Left lung (tissue), 10 donors: Measurements from ENCODE around the gene DUSP7. TPM values are rescaled to one million over a fixed set of nuclear protein-coding genes. Genes with fewer than 3 reads are reported as not detected.
A peak's percentile ranks its signal among the peaks of the same experiment; 100 is the strongest.

ENCODE experiments used
- ATAC-seq: fragments of 200-7000 bp; cut with Tn5 transposase; one replicate; pipeline ENCODE4 v1.9.1; 2020; ENCODE audit warnings: moderate library complexity
- DNase-seq, 4 donors: peaks; one replicate each; pipeline ENCODE4 v3.0.0-alpha.2; 2013 to 2020
- H3K27ac ChIP-seq, 2 donors: fragments of 200-600 bp; sonication (generic) in 1 of 2; one replicate each; pipeline versions ENCODE4 v1.5.0 to v1.8.0; 2020 to 2021
- H3K27me3 ChIP-seq, 2 donors: fragments of 200-600 bp; sonication (generic) in 1 of 2; one replicate each; pipeline versions ENCODE4 v1.5.0 to v1.8.0; 2020 to 2021
- H3K36me3 ChIP-seq, 2 donors: fragments of 200-600 bp; sonication (generic) in 1 of 2; one replicate each; pipeline versions ENCODE4 v1.5.0 to v1.8.0; 2020 to 2021
- H3K4me1 ChIP-seq, 2 donors: fragments of 200-600 bp; one replicate each; pipeline ENCODE4 v1.8.0; 2021
- H3K4me3 ChIP-seq, 2 donors: fragments of 200-600 bp; sonication (generic) in 1 of 2; one replicate each; pipeline versions ENCODE4 v1.5.0 to v1.8.0; 2020 to 2021; ENCODE audit warnings: mild to moderate bottlenecking in 1 of 2
- H3K9me3 ChIP-seq, 2 donors: fragments of 200-600 bp; sonication (generic) in 1 of 2; one replicate each; pipeline versions ENCODE4 v1.5.0 to v1.8.0; 2020 to 2021
- CTCF ChIP-seq, 2 donors: fragments of 200-600 bp; sonication (generic) in 1 of 2; IDR thresholded peaks; one replicate each; pipeline versions ENCODE4 v1.5.0 to v1.8.0; 2021; ENCODE audit warnings: antibody characterized with exemption in 2 of 2
- intact Hi-C, 2 donors: fragments of 100-400 bp; cut with DNase I; formaldehyde crosslinking; loops; one replicate each; pipeline versions ENCODE4 v1.11.2 to v1.14.2; 2022
- polyA plus RNA-seq, 6 donors: library from polyadenylated mRNA; unstranded; fragments of 120-200 nt; gene quantifications; one replicate each; pipeline ENCODE4 v1.2.1, GENCODE V29; 2013; ENCODE audit not compliant: insufficient read length in 6 of 6
- total RNA-seq, 2 donors: library from RNA; stranded (reverse); fragmentation: NEBNext Ultra II Directional; extraction: Animal tissue kit (Norgen Biotek cat#: 25700); gene quantifications; one replicate each; pipeline ENCODE4 v1.2.1, GENCODE V29; 2021
- donor health status: DM: no; HTN: yes; CAD: no.
- donor health status: DM: no; HTN: no; CAD: no.

The DUSP7 gene
- total and polyA plus RNA-seq, 8 donors: 17.5 to 38.3 (median 21.1) TPM

- Histone ChIP-seq H3K36me3 (no peaks in the 10 kb centered on the region), H3K4me1 (peaks cover 13 to 31% of the 10 kb centered on the region in 2 donors), H3K4me3 (no peak overlapping the region), H3K9me3 (no peaks in the 10 kb centered on the region), H3K27me3 (peaks cover 0 to 7% of the 10 kb centered on the region in 2 donors), H3K27ac (no peak overlapping the region)
- ATAC-seq (no peak), DNase-seq (no peak)
- TF ChIP-seq CTCF (IDR thresholded peaks at IDR 0.05): no peak
- intact Hi-C loops: loop anchor here (5.0 to 10.0 kb wide), 3 partner anchors 120 to 142 kb away; no protein-coding TSS in a partner anchor
These were observed 53.6 kb downstream of the DUSP7 start for GRCh38 chr3:52002748-52003147.

- Histone ChIP-seq H3K9me3 (no peaks in the 10 kb centered on the region), H3K4me3 (no peak overlapping the region), H3K27me3 (peaks cover 0 to 7% of the 10 kb centered on the region in 2 donors), H3K27ac (no peak overlapping the region), H3K4me1 (peaks cover 13 to 31% of the 10 kb centered on the region in 2 donors), H3K36me3 (no peaks in the 10 kb centered on the region)
- DNase-seq (peak; percentile 55 to 91 (median 74)), ATAC-seq (peak; percentile 79)
- TF ChIP-seq CTCF (IDR thresholded peaks at IDR 0.05): peak; percentile 85 to 88
- intact Hi-C loops: loop anchor here (5.0 to 10.0 kb wide), 3 partner anchors 121 to 143 kb away; no protein-coding TSS in a partner anchor
These were observed 54.9 kb downstream of the DUSP7 start for GRCh38 chr3:52001443-52001974.

- peaks cover 0 to 4% of the 10 kb centered on the region in 2 donors for H3K36me3 ChIP-seq
- H3K27ac ChIP-seq: no peak overlapping the region
- peaks cover 0 to 7% of the 10 kb centered on the region in 2 donors for H3K27me3 ChIP-seq
- no peak for TF ChIP-seq CTCF (IDR thresholded peaks at IDR 0.05)
- intact Hi-C loops: loop anchor here (5.0 to 10.0 kb wide), 3 partner anchors 122 to 145 kb away; no protein-coding TSS in a partner anchor
- DNase-seq: no peak
- no peak overlapping the region for H3K4me3 ChIP-seq
- no peaks in the 10 kb centered on the region for H3K9me3 ChIP-seq
- peaks cover 7 to 22% of the 10 kb centered on the region in 2 donors for H3K4me1 ChIP-seq
- no peak for ATAC-seq
These were observed 56.5 kb downstream of the DUSP7 start for GRCh38 chr3:51999846-52000245.

Other genes starting within 250 kb of the DUSP7 start
- gene IQCF2, start 195.0 kb downstream of the DUSP7 start, total RNA-seq: not detected
- not detected for gene IQCF2, start 195.0 kb downstream of the DUSP7 start, polyA plus RNA-seq
- not detected for gene IQCF5, start 181.0 kb downstream of the DUSP7 start, total RNA-seq
- gene IQCF5, start 181.0 kb downstream of the DUSP7 start, polyA plus RNA-seq: not detected
- gene IQCF1, start 153.2 kb downstream of the DUSP7 start, total RNA-seq: not detected
- gene IQCF1, start 153.2 kb downstream of the DUSP7 start, polyA plus RNA-seq: under 1 TPM in 1 of 6 donors, not detected in 5; 0.33 TPM
- 10 to 100 TPM; 14.5 to 25.7 TPM for gene RRP9, start 114.7 kb downstream of the DUSP7 start, total RNA-seq
- gene RRP9, start 114.7 kb downstream of the DUSP7 start, polyA plus RNA-seq: 10 to 100 TPM; 16.6 to 23.6 (median 19.1) TPM
- 10 to 100 TPM; 21.0 to 21.4 TPM for gene PARP3, start 114.2 kb downstream of the DUSP7 start, total RNA-seq
- gene PARP3, start 114.2 kb downstream of the DUSP7 start, polyA plus RNA-seq: 10 to 100 TPM; 16.5 to 24.1 (median 19.0) TPM
- gene GPR62, start 101.2 kb downstream of the DUSP7 start, total RNA-seq: not detected
- under 1 TPM; 0.17 to 0.35 (median 0.30) TPM for gene GPR62, start 101.2 kb downstream of the DUSP7 start, polyA plus RNA-seq
- 10 to 100 TPM; 29.7 to 43.1 TPM for gene PCBP4, start 89.1 kb downstream of the DUSP7 start, total RNA-seq
- 10 to 100 TPM; 38.8 to 58.0 (median 49.8) TPM for gene PCBP4, start 89.1 kb downstream of the DUSP7 start, polyA plus RNA-seq
- gene ABHD14B, start 82.5 kb downstream of the DUSP7 start, total RNA-seq: 10 to 100 TPM; 32.4 to 47.0 TPM
- gene ABHD14B, start 82.5 kb downstream of the DUSP7 start, polyA plus RNA-seq: 10 to 100 TPM; 40.9 to 51.1 (median 46.8) TPM
- 10 to 100 TPM; 14.7 to 20.7 TPM for gene ABHD14A, start 81.5 kb downstream of the DUSP7 start, total RNA-seq
- 10 to 100 TPM; 20.9 to 30.2 (median 23.5) TPM for gene ABHD14A, start 81.5 kb downstream of the DUSP7 start, polyA plus RNA-seq
- 10 to 100 TPM; 37.0 to 41.2 TPM for gene ACY1, start 73.0 kb downstream of the DUSP7 start, total RNA-seq
- gene ACY1, start 73.0 kb downstream of the DUSP7 start, polyA plus RNA-seq: 10 to 100 TPM; 29.6 to 42.8 (median 36.2) TPM
- 100 to 1,000 TPM; 854 to 981 TPM for gene RPL29, start 60.7 kb downstream of the DUSP7 start, total RNA-seq
- gene RPL29, start 60.7 kb downstream of the DUSP7 start, polyA plus RNA-seq: 1,000 to 10,000 TPM; 1,892 to 2,169 (median 1,970) TPM
- gene POC1A, start 97.9 kb upstream of the DUSP7 start, total RNA-seq: 1 to 10 TPM; 5.3 to 7.6 TPM
- 10 to 100 TPM in 3 of 6 donors, 1 to 10 TPM in 3; 7.9 to 16.5 (median 9.3) TPM for gene POC1A, start 97.9 kb upstream of the DUSP7 start, polyA plus RNA-seq
- gene ALAS1, start 141.6 kb upstream of the DUSP7 start, total RNA-seq: 10 to 100 TPM; 66.7 to 70.1 TPM
- gene ALAS1, start 141.6 kb upstream of the DUSP7 start, polyA plus RNA-seq: 10 to 100 TPM; 31.6 to 45.3 (median 41.6) TPM
- 1 to 10 TPM in 1 of 2 donors, not detected in 1; 1.5 TPM for gene TLR9, start 169.1 kb upstream of the DUSP7 start, total RNA-seq
- under 1 TPM; 0.21 to 0.78 (median 0.39) TPM for gene TLR9, start 169.1 kb upstream of the DUSP7 start, polyA plus RNA-seq
- gene TWF2, start 182.6 kb upstream of the DUSP7 start, total RNA-seq: 10 to 100 TPM; 47.7 to 77.5 TPM
- 10 to 100 TPM; 28.9 to 37.7 (median 30.9) TPM for gene TWF2, start 182.6 kb upstream of the DUSP7 start, polyA plus RNA-seq
- gene PPM1M, start 189.2 kb upstream of the DUSP7 start, total RNA-seq: 10 to 100 TPM; 33.1 to 48.3 TPM
- gene PPM1M, start 189.2 kb upstream of the DUSP7 start, polyA plus RNA-seq: 10 to 100 TPM; 27.4 to 36.3 (median 30.9) TPM
- gene WDR82, start 222.1 kb upstream of the DUSP7 start, total RNA-seq: 10 to 100 TPM; 60.2 to 67.9 TPM
- gene WDR82, start 222.1 kb upstream of the DUSP7 start, polyA plus RNA-seq: 100 to 1,000 TPM; 101 to 124 (median 114) TPM
- gene GLYCTK, start 231.3 kb upstream of the DUSP7 start, total RNA-seq: 10 to 100 TPM in 1 of 2 donors, 1 to 10 TPM in 1; 8.9 to 13.7 TPM
- gene GLYCTK, start 231.3 kb upstream of the DUSP7 start, polyA plus RNA-seq: 10 to 100 TPM; 10.3 to 11.7 (median 11.0) TPM